Fibroblast of pulmonary artery (primary cell): ENCODE data around the gene RUSC1.
A peak's percentile ranks its signal among the peaks of the same experiment; 100 is the strongest.

ENCODE experiments used
- DNase-seq: peaks from one replicate; pipeline ENCODE4 v3.0.0-alpha.2; 2010; ENCODE audit warnings: low read depth
- H3K4me3 ChIP-seq: replicated peaks from 2 replicates; pipeline ENCODE4 v1.5.1; 2011; ENCODE audit warnings: low read depth, mild to moderate bottlenecking, control low read depth, low read length, moderate library complexity
- CTCF ChIP-seq: IDR thresholded peaks from 2 replicates; pipeline ENCODE4 v1.5.1; 2011; ENCODE audit warnings: mild to moderate bottlenecking, control low read depth, low read length, inconsistent platforms; ENCODE audit errors: missing control alignments

Gene RUSC1

GRCh38 chr1:155379631-155380090, 59.0 kb downstream of the RUSC1 start:
- no peak for TF ChIP-seq CTCF
- peak overlapping the region; percentile 17 for H3K4me3 ChIP-seq
- DNase-seq = peak; percentile 92
